LNCaP clone FGC (cell line): ENCODE results near the gene SIX3.

Source experiments
- DNase-seq: peaks from one replicate; pipeline ENCODE4 v3.0.0-alpha.2; 2011; ENCODE audit warnings: low read depth
- H3K4me3 ChIP-seq: 2 replicates; pipeline ENCODE4 v1.5.1; 2011; ENCODE audit warnings: mild to moderate bottlenecking, low read depth, low read length, control low read depth
- TF ChIP-seq, protein P1 (sequence below): IDR thresholded peaks from 2 replicates; pipeline ENCODE4 v1.5.1; 2012; ENCODE audit warnings: mild to moderate bottlenecking; ENCODE audit not compliant: control insufficient read depth, insufficient read depth; ENCODE audit errors: extremely low read depth

The SIX3 gene

DNA sequence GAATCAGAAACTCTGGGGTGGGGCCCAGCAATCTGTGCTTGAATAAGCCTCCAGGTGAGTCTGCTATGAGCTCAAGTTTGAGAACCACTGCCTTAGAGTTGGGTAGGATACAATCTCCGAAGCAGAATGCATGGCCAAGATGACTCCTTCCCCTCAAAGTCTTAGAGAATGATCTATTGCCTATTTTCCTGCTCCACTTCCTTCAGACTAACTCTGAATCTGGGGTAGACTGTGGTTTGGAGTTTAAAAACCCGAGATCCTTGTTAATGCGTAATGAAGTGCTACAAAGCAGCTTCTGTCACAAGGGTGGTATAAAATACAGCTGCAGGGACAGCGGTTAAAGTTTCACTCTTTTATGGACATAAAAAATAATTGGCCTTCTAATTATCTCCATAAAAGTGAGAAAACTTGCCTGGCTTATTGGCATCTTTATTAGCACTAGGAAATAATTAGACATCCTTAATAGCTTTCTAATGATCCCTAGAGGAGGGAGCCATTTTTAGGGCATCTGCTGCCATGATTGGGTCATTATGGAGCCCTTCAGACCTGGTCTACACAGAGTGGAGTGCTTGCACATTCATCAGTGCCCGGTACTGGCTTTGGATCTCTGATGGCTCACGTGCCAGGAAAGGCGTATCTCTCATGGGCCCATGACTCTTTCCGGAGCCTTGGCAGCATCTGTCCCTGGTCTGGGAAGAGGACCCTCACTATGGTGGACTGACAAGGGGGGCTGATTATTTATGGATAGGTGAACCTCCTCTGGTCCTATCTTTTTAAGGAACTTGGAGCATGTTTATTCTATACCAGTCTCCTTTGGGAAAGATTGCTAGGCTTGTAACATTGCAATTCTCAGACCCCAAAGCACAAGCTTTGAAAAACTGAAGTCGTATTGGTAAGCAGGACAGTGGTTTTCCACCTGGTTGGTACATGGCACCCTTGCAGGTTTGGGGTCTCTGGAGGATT lies 39.5 kb downstream of the SIX3 start:
- TF ChIP-seq, protein P1, sequence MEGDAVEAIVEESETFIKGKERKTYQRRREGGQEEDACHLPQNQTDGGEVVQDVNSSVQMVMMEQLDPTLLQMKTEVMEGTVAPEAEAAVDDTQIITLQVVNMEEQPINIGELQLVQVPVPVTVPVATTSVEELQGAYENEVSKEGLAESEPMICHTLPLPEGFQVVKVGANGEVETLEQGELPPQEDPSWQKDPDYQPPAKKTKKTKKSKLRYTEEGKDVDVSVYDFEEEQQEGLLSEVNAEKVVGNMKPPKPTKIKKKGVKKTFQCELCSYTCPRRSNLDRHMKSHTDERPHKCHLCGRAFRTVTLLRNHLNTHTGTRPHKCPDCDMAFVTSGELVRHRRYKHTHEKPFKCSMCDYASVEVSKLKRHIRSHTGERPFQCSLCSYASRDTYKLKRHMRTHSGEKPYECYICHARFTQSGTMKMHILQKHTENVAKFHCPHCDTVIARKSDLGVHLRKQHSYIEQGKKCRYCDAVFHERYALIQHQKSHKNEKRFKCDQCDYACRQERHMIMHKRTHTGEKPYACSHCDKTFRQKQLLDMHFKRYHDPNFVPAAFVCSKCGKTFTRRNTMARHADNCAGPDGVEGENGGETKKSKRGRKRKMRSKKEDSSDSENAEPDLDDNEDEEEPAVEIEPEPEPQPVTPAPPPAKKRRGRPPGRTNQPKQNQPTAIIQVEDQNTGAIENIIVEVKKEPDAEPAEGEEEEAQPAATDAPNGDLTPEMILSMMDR: no peak
- no peak overlapping the region for H3K4me3 ChIP-seq
- DNase-seq: no peak

DNA sequence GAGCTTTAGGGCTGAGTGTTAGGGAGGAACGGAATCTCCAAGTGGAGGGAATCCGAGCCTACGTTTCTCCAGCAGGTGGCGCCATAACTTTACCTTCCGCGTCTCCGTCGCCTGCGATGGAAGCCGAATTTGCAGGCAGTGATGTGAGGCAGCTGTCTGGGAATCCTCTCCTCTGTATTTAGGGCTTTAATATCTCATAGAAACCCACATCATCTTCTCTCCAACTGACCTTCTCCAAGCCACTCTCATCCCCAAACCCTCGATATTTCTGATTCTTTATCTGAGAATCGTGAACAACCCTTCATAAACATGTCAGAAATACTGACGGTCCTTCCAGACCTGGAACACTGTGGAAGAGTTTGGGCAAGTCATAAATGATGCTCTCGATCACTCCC lies 40.2 kb downstream of the SIX3 start:
- TF ChIP-seq, protein P1: peak; percentile 63
- peak; percentile 1 for DNase-seq
- H3K4me3 ChIP-seq: no peak overlapping the region

DNA sequence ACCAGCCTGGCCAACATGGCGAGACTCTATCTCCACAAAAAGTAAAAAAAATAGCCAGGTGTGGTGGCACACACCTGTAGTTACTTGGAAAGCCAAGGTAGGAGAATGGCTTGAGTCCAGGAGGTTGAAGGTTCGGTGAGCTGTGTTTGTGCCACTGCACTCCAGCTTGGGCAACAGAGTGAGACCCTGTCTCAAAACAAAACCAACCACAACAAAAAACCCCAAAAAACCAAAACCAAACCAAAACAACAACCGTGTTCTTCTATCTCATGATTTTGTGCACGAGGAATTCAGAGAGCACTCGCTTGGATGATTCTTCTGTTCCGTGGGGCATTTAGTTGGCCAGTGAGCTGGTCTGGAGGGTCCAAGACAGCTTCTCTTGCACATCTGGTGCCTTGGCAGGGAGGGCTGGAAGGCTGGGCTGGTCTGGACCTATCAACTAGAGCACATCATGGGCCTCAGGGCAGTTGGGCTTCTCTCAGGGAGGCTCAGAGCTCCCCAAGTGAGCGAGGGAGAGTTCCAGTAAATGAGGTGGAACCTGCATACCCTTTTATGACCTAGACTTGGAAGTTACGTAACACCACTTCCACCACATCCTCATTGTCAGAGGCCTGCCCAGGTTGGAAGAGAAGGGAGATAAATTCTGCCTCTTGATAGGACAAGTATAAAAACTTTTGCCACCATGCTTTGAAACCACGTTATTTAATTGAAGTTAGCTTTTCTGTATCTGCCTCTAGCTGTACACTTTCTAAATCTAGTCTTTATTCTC lies 42.5 kb downstream of the SIX3 start:
- no peak for DNase-seq
- H3K4me3 ChIP-seq: no peak overlapping the region
- TF ChIP-seq, protein P1: no peak

DNA sequence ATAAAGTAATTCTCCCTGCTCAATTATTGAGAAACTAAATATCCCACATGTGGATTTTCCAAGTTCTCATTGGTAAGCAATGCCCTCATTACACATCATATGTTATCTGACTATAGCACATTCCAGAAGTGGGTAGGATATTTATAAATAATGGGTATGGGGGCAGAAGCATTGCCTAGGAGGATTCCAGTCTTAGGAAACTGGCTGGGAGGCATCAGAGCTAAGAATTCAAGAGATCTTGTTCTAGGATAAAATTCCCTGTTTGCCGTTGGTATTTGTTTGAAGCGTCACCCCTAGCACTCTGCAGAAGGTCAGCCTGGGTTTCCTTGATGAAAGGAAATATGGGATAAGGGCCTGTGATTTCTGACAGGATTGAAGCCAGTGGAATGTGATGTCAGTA lies 47.7 kb downstream of the SIX3 start:
- no peak for DNase-seq
- TF ChIP-seq, protein P1: no peak
- no peak overlapping the region for H3K4me3 ChIP-seq

DNA sequence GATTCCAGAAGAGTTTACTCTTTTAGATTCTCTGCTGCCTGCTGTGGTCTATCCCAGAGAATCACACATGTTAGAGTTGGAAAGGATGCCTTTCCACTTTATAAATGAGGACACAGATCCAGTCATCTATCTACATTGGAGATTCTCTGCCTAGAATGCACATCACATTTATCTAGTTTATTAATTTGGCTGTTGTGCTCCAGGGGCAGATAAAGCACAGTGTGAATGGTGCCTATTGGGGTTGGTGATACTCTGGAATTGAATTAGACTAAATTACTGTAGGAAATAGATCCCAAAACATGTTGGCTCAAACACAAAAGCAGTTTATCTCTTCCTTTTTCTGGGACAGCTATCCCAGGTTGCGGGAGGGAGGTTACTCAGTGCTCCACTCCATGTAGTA lies 52.9 kb downstream of the SIX3 start:
- TF ChIP-seq, protein P1: no peak
- H3K4me3 ChIP-seq: no peak overlapping the region
- no peak for DNase-seq
